Middle frontal gyrus (tissue), 1 donor: ENCODE data around the gene CRADD.

Experiments used
- DNase-seq: peaks from one replicate; pipeline ENCODE4 v3.0.0-alpha.2; 2015; ENCODE audit warnings: low spot score; ENCODE audit errors: extremely low spot score

CRADD gene

GRCh38 chr12:93805736-93806141 is 128.6 kb downstream of the CRADD start:
- no peak for DNase-seq

GRCh38 chr12:93807354-93807753 is 130.2 kb downstream of the CRADD start:
- DNase-seq = no peak

GRCh38 chr12:93808169-93808899 is 131.2 kb downstream of the CRADD start:
- DNase-seq = no peak

- DNase-seq = no peak
Measured at GRCh38 chr12:93812626-93813025, 135.5 kb downstream of the CRADD start.

- DNase-seq = no peak
Measured at GRCh38 chr12:93813186-93813585, 136.0 kb downstream of the CRADD start.

- peak; percentile 28 for DNase-seq
Measured at GRCh38 chr12:93813972-93814821, 137.0 kb downstream of the CRADD start.

GRCh38 chr12:93818488-93819049 is 141.4 kb downstream of the CRADD start:
- DNase-seq = no peak

- DNase-seq = no peak
Measured at GRCh38 chr12:93819050-93819491, 141.9 kb downstream of the CRADD start.

- DNase-seq = no peak
Measured at GRCh38 chr12:93823616-93824391, 146.6 kb downstream of the CRADD start.

- no peak for DNase-seq
Measured at GRCh38 chr12:93824514-93825500, 147.6 kb downstream of the CRADD start.

GRCh38 chr12:93825501-93825888 is 148.3 kb downstream of the CRADD start:
- DNase-seq = no peak

GRCh38 chr12:93825931-93826555 is 148.9 kb downstream of the CRADD start:
- DNase-seq = no peak

GRCh38 chr12:93827179-93827578 is 150.0 kb downstream of the CRADD start:
- DNase-seq = no peak

GRCh38 chr12:93827669-93828068 is 150.5 kb downstream of the CRADD start:
- DNase-seq = no peak

GRCh38 chr12:93829016-93829415 is 151.8 kb downstream of the CRADD start:
- DNase-seq = no peak

GRCh38 chr12:93831374-93831773 is 154.2 kb downstream of the CRADD start:
- DNase-seq = no peak

- no peak for DNase-seq
Measured at GRCh38 chr12:93832131-93832530, 155.0 kb downstream of the CRADD start.

- no peak for DNase-seq
Measured at GRCh38 chr12:93833946-93834345, 156.8 kb downstream of the CRADD start.

- DNase-seq = no peak
Measured at GRCh38 chr12:93836620-93837260, 159.6 kb downstream of the CRADD start.
